GM12878 (cell line): Measurements from ENCODE around the gene SOX5. TPM values are rescaled to one million over a fixed set of nuclear protein-coding genes. Genes with fewer than 3 reads are reported as not detected.

ENCODE experiments used
- ATAC-seq: fragments of 200-7000 bp; cut with Tn5 transposase; 3 replicates; pipeline ENCODE4 v1.9.1; 2020; ENCODE audit warnings: mild to moderate bottlenecking, moderate library complexity
- BruUV-seq: library from RNA; stranded (reverse); fragments of 400-500 nt; replicated peaks from 2 replicates; lab custom pipeline; 2021; lab: Mats Ljungman, UMichigan
- CTCF ChIA-PET: fragments of 300-600 bp; sonication (Branson Sonifier 250); formaldehyde crosslinking; extraction: SDS; loops from one replicate; lab custom pipeline; 2021; ENCODE audit warnings: inconsistent platforms; lab: Yijun Ruan, JAX
- POLR2A ChIA-PET: fragments of 350-600 bp; formaldehyde crosslinking; extraction: SDS; loops from one replicate; lab custom pipeline; 2021; ENCODE audit warnings: inconsistent platforms; lab: Charles Lee
- RAD21 ChIA-PET: fragments of 300-600 bp; sonication (Branson Sonifier 250); formaldehyde crosslinking; loops from one replicate; lab custom pipeline; 2023; ENCODE audit warnings: antibody characterized with exemption; ENCODE audit not compliant: unreplicated experiment; lab: Charles Lee
- SMC1A ChIA-PET: fragments of 300-600 bp; sonication (Branson Sonifier 250); formaldehyde crosslinking; loops from one replicate; lab custom pipeline; 2023; ENCODE audit not compliant: unreplicated experiment, uncharacterized antibody; lab: Charles Lee
- DNase-seq: peaks from one replicate; pipeline ENCODE4 v3.0.0-alpha.2; 2011; ENCODE audit warnings: low read depth, low spot score
- FAIRE-seq: peaks from 3 replicates; lab custom pipeline; 2011; peaks lifted over from hg19 to GRCh38; lab: Jason Lieb, UNC
- H2AFZ ChIP-seq: 2 replicates; pipeline ENCODE4 v1.6.0; 2011; ENCODE audit warnings: low read depth, low read length, control low read depth; ENCODE audit not compliant: control insufficient read depth
- H3K27ac ChIP-seq: 2 replicates; pipeline ENCODE4 v1.5.1; 2011; ENCODE audit warnings: control low read depth; ENCODE audit not compliant: control insufficient read depth, insufficient read depth
- H3K27me3 ChIP-seq, 2 experiments: replicated peaks in 1 of 2; 2 replicates each; pipeline versions ENCODE4 v1.6.0 to v1.6.1; 2011; ENCODE audit warnings: low read length in 1 of 2; ENCODE audit not compliant: control insufficient read depth in 2 of 2, insufficient read depth in 2 of 2
- H3K36me3 ChIP-seq, 2 experiments: 2 replicates each; pipeline ENCODE4 v1.5.1; 2011; ENCODE audit warnings: low read length in 1 of 2; ENCODE audit not compliant: control insufficient read depth in 2 of 2, insufficient read depth in 2 of 2
- H3K4me1 ChIP-seq: 2 replicates; pipeline ENCODE4 v1.6.1; 2011; ENCODE audit warnings: mild to moderate bottlenecking, low read length, moderate library complexity, mixed read lengths; ENCODE audit not compliant: control insufficient read depth, insufficient read depth
- H3K4me2 ChIP-seq: 2 replicates; pipeline ENCODE4 v1.6.0; 2011; ENCODE audit warnings: control low read depth; ENCODE audit not compliant: control insufficient read depth, insufficient read depth
- H3K4me3 ChIP-seq: fragments of 200-600 bp; sonication (generic); 2 replicates; pipeline ENCODE4 v1.5.1; 2016
- H3K79me2 ChIP-seq: 2 replicates; pipeline ENCODE4 v1.6.0; 2011; ENCODE audit warnings: low read length; ENCODE audit not compliant: control insufficient read depth, insufficient read depth
- H3K9ac ChIP-seq: 2 replicates; pipeline ENCODE4 v1.8.0; 2011; ENCODE audit warnings: low read length, control low read depth, mixed read lengths; ENCODE audit not compliant: control insufficient read depth, insufficient read depth
- H3K9me3 ChIP-seq: replicated peaks from 3 replicates; pipeline ENCODE4 v1.5.1; 2011; ENCODE audit warnings: mild to moderate bottlenecking, low read length; ENCODE audit not compliant: control insufficient read depth, insufficient read depth
- H4K20me1 ChIP-seq: 2 replicates; pipeline ENCODE4 v1.6.0; 2011; ENCODE audit not compliant: control insufficient read depth, insufficient read depth
- ASH2L ChIP-seq: fragments of 300-600, 200-600 bp; sonication (generic); IDR thresholded peaks from 2 replicates; pipeline ENCODE4 v1.6.1; 2017; ENCODE audit warnings: low read depth, mild to moderate bottlenecking, borderline replicate concordance
- CHD2 ChIP-seq: IDR thresholded peaks from 2 replicates; pipeline ENCODE4 v1.6.1; 2011; ENCODE audit warnings: low read depth, low read length, improper control_type of control experiment, borderline replicate concordance
- DPF2 ChIP-seq: fragments of 450-650 bp; IDR thresholded peaks from 2 replicates; pipeline ENCODE4 v1.6.1; 2017; ENCODE audit warnings: mild to moderate bottlenecking
- HCFC1 ChIP-seq: fragments of 150-350 bp; IDR thresholded peaks from 2 replicates; pipeline ENCODE4 v1.6.1; 2014; ENCODE audit warnings: low read length
- JUND ChIP-seq: IDR thresholded peaks from 2 replicates; pipeline ENCODE4 v1.6.1; 2012; ENCODE audit warnings: low read depth, mild to moderate bottlenecking, low read length, improper control_type of control experiment, moderate library complexity
- LARP7 ChIP-seq: fragments of 450-650 bp; IDR thresholded peaks from 2 replicates; pipeline ENCODE4 v1.6.1; 2017; ENCODE audit warnings: mild to moderate bottlenecking
- NFXL1 ChIP-seq: fragments of 450-650 bp; IDR thresholded peaks from 2 replicates; pipeline ENCODE4 v1.6.1; 2017; ENCODE audit warnings: antibody characterized with exemption, mild to moderate bottlenecking, borderline replicate concordance
- NRF1 ChIP-seq: conservative IDR thresholded peaks from 2 replicates; pipeline ENCODE4 v1.6.1; 2011; ENCODE audit warnings: mild to moderate bottlenecking, low read depth, low read length, improper control_type of control experiment
- PAX5 ChIP-seq: IDR thresholded peaks from 2 replicates; pipeline ENCODE4 v1.6.1; 2011; ENCODE audit warnings: low read depth, low read length, borderline replicate concordance
- RAD21 ChIP-seq: IDR thresholded peaks from 2 replicates; pipeline ENCODE4 v1.6.1; 2011; ENCODE audit warnings: mild to moderate bottlenecking, low read depth, low read length, moderate library complexity; ENCODE audit not compliant: insufficient read depth
- RAD51 ChIP-seq: fragments of 450-650 bp; IDR thresholded peaks from 2 replicates; pipeline ENCODE4 v1.6.1; 2016; ENCODE audit warnings: moderate library complexity, mild to moderate bottlenecking, inconsistent platforms
- RBBP5 ChIP-seq: fragments of 200-600 bp; sonication (generic); conservative IDR thresholded peaks from 2 replicates; pipeline ENCODE4 v1.6.1; 2016
- SMAD5 ChIP-seq: IDR thresholded peaks from 2 replicates; pipeline ENCODE4 v1.6.1; 2016; ENCODE audit warnings: antibody characterized with exemption, low read depth
- STAT3 ChIP-seq: IDR thresholded peaks from 2 replicates; pipeline ENCODE4 v1.6.1; 2011; ENCODE audit warnings: low read depth, low read length, improper control_type of control experiment
- SUZ12 ChIP-seq: fragments of 200-600 bp; sonication (generic); IDR thresholded peaks from one replicate; pipeline ENCODE4 v1.6.1; 2018; ENCODE audit warnings: antibody characterized with exemption, mild to moderate bottlenecking; ENCODE audit not compliant: unreplicated experiment
- TCF7 ChIP-seq: IDR thresholded peaks from 2 replicates; pipeline ENCODE4 v1.6.1; 2014; ENCODE audit warnings: antibody characterized with exemption, borderline replicate concordance
- ZNF207 ChIP-seq: fragments of 450-650 bp; IDR thresholded peaks from 2 replicates; pipeline ENCODE4 v1.6.1; 2014; ENCODE audit warnings: antibody characterized with exemption, mild to moderate bottlenecking, borderline replicate concordance
- WGBS: methylation state at CpG from one replicate; pipeline ENCODE4 v1.1.6; 2016; ENCODE audit warnings: low lambda C conversion rate; ENCODE audit not compliant: insufficient replicate concordance, insufficient coverage; ENCODE audit errors: missing lambda C conversion rate; 5-methylcytosine and 5-hydroxymethylcytosine counted together
- in situ Hi-C: fragments of 300-500 bp; cut with MboI; formaldehyde crosslinking; loops from 9 replicates; pipeline ENCODE4 v1.14.3; 2018; ENCODE audit warnings: mixed read lengths
- intact Hi-C: fragments of 100-400 bp; cut with micrococcal nuclease; formaldehyde crosslinking; loops from one replicate; pipeline ENCODE4 v1.14.2; 2022; ENCODE audit not compliant: unreplicated experiment
- polyA plus RNA-seq, 11 experiments: library from polyadenylated mRNA; depleted of rRNA in 4 of 11; unstranded in 6 of 11; stranded (reverse) in 5 of 11; fragments of >200 nt; fragmentation: Nextera tagmentation in 4 of 11; fragmentation: Illumina TruSeq in 1 of 11; extraction: Ambion mirVana in 4 of 11; extraction: Trizol in 1 of 11; gene quantifications; 1 replicate in 1 of 11; 2 replicates in 10 of 11; pipeline versions ENCODE4 v1.2.1 to v1.2.3, GENCODE V29; 2011 to 2016; ENCODE audit warnings: inconsistent platforms in 2 of 11, missing spikeins in 2 of 11, low read depth in 1 of 11
- total RNA-seq, 4 experiments: library from RNA; depleted of rRNA in 3 of 4; stranded (reverse); fragments of >200 nt in 3 of 4; fragmentation: Illumina TruSeq in 1 of 4; extraction: Trizol in 1 of 4; gene quantifications; 2 replicates each; pipeline versions ENCODE4 v1.2.1 to v1.2.3, GENCODE V29; 2013 to 2021
- TF ChIP-seq, protein P1 (sequence below): IDR thresholded peaks from 2 replicates; pipeline ENCODE4 v1.6.1; 2011; ENCODE audit warnings: borderline replicate concordance, low read depth, mild to moderate bottlenecking, moderate library complexity, low read length; ENCODE audit not compliant: insufficient read depth, poor library complexity, severe bottlenecking

Gene SOX5
- total and polyA plus RNA-seq, 10 of the 15 experiments (the other 5 are each of a cell fraction or from before 2014, with no cell fraction given): 0.08 to 1.0 (median 0.24) TPM

DNA sequence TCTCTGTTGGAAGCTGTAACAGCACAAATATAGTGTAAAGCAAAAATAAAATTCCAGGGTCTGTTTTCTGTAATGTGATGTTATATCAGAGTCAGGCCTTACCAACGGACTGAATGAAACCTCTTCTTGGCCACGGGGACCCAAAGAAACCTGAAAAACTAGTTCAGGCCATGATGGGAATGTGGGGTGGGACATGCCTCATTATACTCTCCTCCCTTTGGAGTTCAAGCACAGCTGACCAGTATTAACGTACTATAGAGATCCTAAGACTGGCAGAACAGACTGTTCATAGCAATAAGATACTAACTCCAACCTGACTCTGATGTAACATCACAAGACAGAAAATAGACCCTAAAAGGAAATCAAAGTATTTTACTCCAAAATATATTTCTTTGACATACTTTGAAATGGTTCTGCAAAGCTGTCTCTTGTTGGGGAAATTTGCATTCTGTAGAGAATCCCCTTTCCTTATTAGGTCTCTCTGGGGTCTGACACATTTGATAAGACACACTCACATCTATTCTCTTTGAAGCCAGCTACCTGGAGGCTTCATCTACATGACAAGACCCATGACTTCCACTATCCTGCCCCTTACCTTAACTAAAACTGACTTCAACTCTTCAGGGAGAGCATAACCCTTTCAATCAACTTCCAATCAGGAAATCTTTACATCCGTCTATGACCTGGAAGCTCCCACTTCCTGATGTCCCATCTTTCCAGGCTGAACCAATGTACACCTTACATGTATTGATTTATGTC is 444.6 kb downstream of the SOX5 start:
- WGBS: 16% methylated on average over 4 of the region's 4 CpGs
- Histone ChIP-seq H3K36me3 (no peaks in the 10 kb centered on the region), H3K4me1 (no peaks in the 10 kb centered on the region), H3K4me2 (no peak overlapping the region), H4K20me1 (no peaks in the 10 kb centered on the region), H3K27me3 (no peaks in the 10 kb centered on the region), H3K79me2 (no peaks in the 10 kb centered on the region), H3K4me3 (no peak overlapping the region), H3K27ac (no peak overlapping the region), H2AFZ (no peak overlapping the region), H3K9ac (no peak overlapping the region), H3K9me3 (no peaks in the 10 kb centered on the region)
- in situ Hi-C loops: no loop called here
- SMC1A ChIA-PET: no interaction called here
- POLR2A ChIA-PET: no interaction called here
- FAIRE-seq (no peak), ATAC-seq (no peak), DNase-seq (no peak)
- intact Hi-C loops: no loop called here
- no TSS peak for BruUV-seq
- TF ChIP-seq CHD2 (no peak), JUND (no peak), RAD21 (no peak), LARP7 (no peak), SMAD5 (no peak), DPF2 (no peak), PAX5 (no peak), NRF1 (no peak), STAT3 (no peak), RBBP5 (no peak), TCF7 (no peak), NFXL1 (no peak), ZNF207 (no peak), HCFC1 (no peak), ASH2L (no peak), SUZ12 (no peak), RAD51 (no peak)
- TF ChIP-seq, protein P1, sequence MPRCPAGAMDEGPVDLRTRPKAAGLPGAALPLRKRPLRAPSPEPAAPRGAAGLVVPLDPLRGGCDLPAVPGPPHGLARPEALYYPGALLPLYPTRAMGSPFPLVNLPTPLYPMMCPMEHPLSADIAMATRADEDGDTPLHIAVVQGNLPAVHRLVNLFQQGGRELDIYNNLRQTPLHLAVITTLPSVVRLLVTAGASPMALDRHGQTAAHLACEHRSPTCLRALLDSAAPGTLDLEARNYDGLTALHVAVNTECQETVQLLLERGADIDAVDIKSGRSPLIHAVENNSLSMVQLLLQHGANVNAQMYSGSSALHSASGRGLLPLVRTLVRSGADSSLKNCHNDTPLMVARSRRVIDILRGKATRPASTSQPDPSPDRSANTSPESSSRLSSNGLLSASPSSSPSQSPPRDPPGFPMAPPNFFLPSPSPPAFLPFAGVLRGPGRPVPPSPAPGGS: no peak
- RAD21 ChIA-PET: no interaction called here
- CTCF ChIA-PET: no interaction called here
